ENCODE data around the gene EEFSEC. TPM values are rescaled to one million over a fixed set of nuclear protein-coding genes. Genes with fewer than 3 reads are reported as not detected.

Gene EEFSEC
- polyA plus RNA-seq, 1 experiment: 6.8 TPM

- CTCF ChIA-PET: no interaction called here
These were observed 137.2 kb downstream of the EEFSEC start for GRCh38 chr3:128290484-128290883.

GRCh38 chr3:128293930-128294329, 140.6 kb downstream of the EEFSEC start:
- H3K9me3 ChIP-seq (ENCODE audit: control insufficient read depth, insufficient read depth, low read length): no peaks in the 10 kb centered on the region; the same call in 1 of the 2 replicates
- ChIA-PET POLR2A (no interaction called here), CTCF (no interaction called here)
- no peak for TF ChIP-seq CTCF (IDR thresholded peaks at IDR 0.05; ENCODE audit: low read depth, low read length)
- no peak for DNase-seq (ENCODE audit: low read depth, low spot score)
- no peaks in the 10 kb centered on the region for H3K27me3 ChIP-seq (ENCODE audit: control insufficient read depth, insufficient read depth, low read length)
- no peak overlapping the region for H3K4me3 ChIP-seq (ENCODE audit: low read depth, low read length)
- no peak overlapping the region for H3K27ac ChIP-seq (ENCODE audit: low read depth, low read length)

More at GRCh38 chr3:128290484-128290883, 137.2 kb downstream of the EEFSEC start:
- H3K27me3 ChIP-seq (ENCODE audit: control insufficient read depth, insufficient read depth, low read length): no peaks in the 10 kb centered on the region
- H3K27ac ChIP-seq (ENCODE audit: low read depth, low read length): no peak overlapping the region
- TF ChIP-seq CTCF (IDR thresholded peaks at IDR 0.05; ENCODE audit: low read depth, low read length): no peak
- H3K9me3 ChIP-seq (ENCODE audit: control insufficient read depth, insufficient read depth, low read length): no peaks in the 10 kb centered on the region; the same call in 1 of the 2 replicates
- H3K4me3 ChIP-seq (ENCODE audit: low read depth, low read length): no peak overlapping the region
- POLR2A ChIA-PET: no interaction called here
- no peak for DNase-seq (ENCODE audit: low read depth, low spot score)

GRCh38 chr3:128294999-128295468, 141.8 kb downstream of the EEFSEC start:
- CTCF ChIA-PET: no interaction called here
- TF ChIP-seq CTCF (IDR thresholded peaks at IDR 0.05; ENCODE audit: low read depth, low read length): no peak
- no peaks in the 10 kb centered on the region for H3K27me3 ChIP-seq (ENCODE audit: control insufficient read depth, insufficient read depth, low read length)

GRCh38 chr3:128296469-128297251, 143.4 kb downstream of the EEFSEC start:
- no peaks in the 10 kb centered on the region for H3K9me3 ChIP-seq (ENCODE audit: control insufficient read depth, insufficient read depth, low read length)
- no peak for TF ChIP-seq CTCF (IDR thresholded peaks at IDR 0.05; ENCODE audit: low read depth, low read length)
- H3K27me3 ChIP-seq (ENCODE audit: control insufficient read depth, insufficient read depth, low read length): no peaks in the 10 kb centered on the region
- DNase-seq (ENCODE audit: low read depth, low spot score): no peak
- ChIA-PET POLR2A (no interaction called here), CTCF (no interaction called here)
- no peak overlapping the region for H3K4me3 ChIP-seq (ENCODE audit: low read depth, low read length)
- H3K27ac ChIP-seq (ENCODE audit: low read depth, low read length): no peak overlapping the region

More at GRCh38 chr3:128294999-128295468, 141.8 kb downstream of the EEFSEC start:
- no peak overlapping the region for H3K27ac ChIP-seq (ENCODE audit: low read depth, low read length)
- POLR2A ChIA-PET: no interaction called here
- no peak overlapping the region for H3K4me3 ChIP-seq (ENCODE audit: low read depth, low read length)
- no peaks in the 10 kb centered on the region; the same call in 1 of the 2 replicates for H3K9me3 ChIP-seq (ENCODE audit: control insufficient read depth, insufficient read depth, low read length)
- no peak for DNase-seq (ENCODE audit: low read depth, low spot score)

- Histone ChIP-seq H3K9me3 (ENCODE audit: control insufficient read depth, insufficient read depth, low read length) (no peaks in the 10 kb centered on the region), H3K27me3 (ENCODE audit: control insufficient read depth, insufficient read depth, low read length) (no peaks in the 10 kb centered on the region), H3K4me3 (ENCODE audit: low read depth, low read length) (no peak overlapping the region), H3K27ac (ENCODE audit: low read depth, low read length) (no peak overlapping the region)
- POLR2A ChIA-PET: no interaction called here
- TF ChIP-seq CTCF (IDR thresholded peaks at IDR 0.05; ENCODE audit: low read depth, low read length): no peak
- CTCF ChIA-PET: no interaction called here
- DNase-seq (ENCODE audit: low read depth, low spot score): no peak
These were observed 144.3 kb downstream of the EEFSEC start for GRCh38 chr3:128297401-128298138.

Measured in AG04450 (cell line).